Neural cell (in vitro differentiated cells): ENCODE results near the gene SPRR1B. TPM values are rescaled to one million over a fixed set of nuclear protein-coding genes. Genes with fewer than 3 reads are reported as not detected.

Source experiments
- H2AFZ ChIP-seq: fragments of 200-600, 300-800 bp; sonication (generic), shearing (Covaris generic); 2 replicates; pipeline ENCODE4 v1.6.0; 2014; ENCODE audit warnings: low read depth, mild to moderate bottlenecking, antibody characterized with exemption, low read length, moderate library complexity
- H3F3A ChIP-seq: fragments of 200-600 bp; shearing (Covaris generic); 2 replicates; pipeline ENCODE4 v1.6.1; 2016; ENCODE audit warnings: mild to moderate bottlenecking, moderate library complexity, mixed read lengths, antibody characterized with exemption, low read length; ENCODE audit not compliant: insufficient read depth, poor library complexity, severe bottlenecking
- H3K27ac ChIP-seq: fragments of 200-600, 300-800 bp; sonication (generic), shearing (Covaris generic); 2 replicates; pipeline ENCODE4 v1.5.1; 2014; ENCODE audit warnings: mild to moderate bottlenecking, low read length, moderate library complexity
- H3K27me3 ChIP-seq: fragments of 300-800, 200-600 bp; sonication (generic), shearing (Covaris generic); 2 replicates; pipeline ENCODE4 v1.6.0; 2014; ENCODE audit warnings: mild to moderate bottlenecking, low read depth, low read length, moderate library complexity; ENCODE audit not compliant: insufficient read depth
- H3K36me3 ChIP-seq: fragments of 300-800, 200-600 bp; sonication (generic), shearing (Covaris generic); 2 replicates; pipeline ENCODE4 v1.5.1; 2014; ENCODE audit warnings: mild to moderate bottlenecking, antibody characterized with exemption, low read length, moderate library complexity; ENCODE audit not compliant: insufficient read depth
- H3K4me2 ChIP-seq: fragments of 300-800, 200-600 bp; sonication (generic), shearing (Covaris generic); 2 replicates; pipeline ENCODE4 v1.6.0; 2014; ENCODE audit warnings: mild to moderate bottlenecking, low read length
- H3K4me3 ChIP-seq: fragments of 300-800, 200-600 bp; sonication (generic), shearing (Covaris generic); 2 replicates; pipeline ENCODE4 v1.5.1; 2014; ENCODE audit warnings: mild to moderate bottlenecking, low read length, moderate library complexity
- H3K79me2 ChIP-seq: fragments of 200-600 bp; shearing (Covaris generic); replicated peaks from 2 replicates; pipeline ENCODE4 v1.6.0; 2014; ENCODE audit warnings: mild to moderate bottlenecking, low read length, moderate library complexity; ENCODE audit not compliant: insufficient read depth
- H3K9ac ChIP-seq: fragments of 300-800, 200-600 bp; sonication (generic), shearing (Covaris generic); 2 replicates; pipeline ENCODE4 v1.6.1; 2016; ENCODE audit warnings: mild to moderate bottlenecking, low read length, mixed read lengths
- H3K9me2 ChIP-seq: fragments of 200-600 bp; shearing (Covaris generic); 2 replicates; pipeline ENCODE4 v1.6.1; 2016; ENCODE audit warnings: mild to moderate bottlenecking, low read length, mixed read lengths; ENCODE audit not compliant: insufficient read depth
- H3K9me3 ChIP-seq: fragments of 200-600, 300-800 bp; sonication (generic), shearing (Covaris generic); 2 replicates; pipeline ENCODE4 v1.6.1; 2016; ENCODE audit warnings: mild to moderate bottlenecking, mixed run types, low read length, moderate library complexity, mixed read lengths
- H4K20me1 ChIP-seq: fragments of 200-600 bp; shearing (Covaris generic); 2 replicates; pipeline ENCODE4 v1.6.1; 2016; ENCODE audit warnings: mild to moderate bottlenecking, mixed run types; ENCODE audit not compliant: insufficient read depth
- EP300 ChIP-seq: fragments of 450-650 bp; conservative IDR thresholded peaks from 2 replicates; pipeline ENCODE4 v1.6.1; 2014; ENCODE audit warnings: antibody characterized with exemption, mild to moderate bottlenecking, moderate library complexity; ENCODE audit not compliant: poor library complexity, severe bottlenecking
- EZH2 ChIP-seq: fragments of 200-600, 300-800 bp; shearing (Covaris generic), sonication (generic); IDR thresholded peaks from 2 replicates; pipeline ENCODE4 v1.6.1; 2014; ENCODE audit warnings: antibody characterized with exemption, low read length, borderline replicate concordance, mild to moderate bottlenecking; ENCODE audit not compliant: insufficient read depth, poor library complexity, severe bottlenecking
- MXI1 ChIP-seq: fragments of 450-650 bp; conservative IDR thresholded peaks from 2 replicates; pipeline ENCODE4 v1.6.1; 2014; ENCODE audit warnings: antibody characterized with exemption, mild to moderate bottlenecking; ENCODE audit not compliant: poor library complexity, severe bottlenecking
- POLR2AphosphoS5 ChIP-seq: IDR thresholded peaks from 2 replicates; pipeline ENCODE4 v1.6.1; 2012
- RAD21 ChIP-seq: fragments of 450-650 bp; conservative IDR thresholded peaks from 2 replicates; pipeline ENCODE4 v1.6.1; 2014; ENCODE audit warnings: antibody characterized with exemption, mild to moderate bottlenecking, moderate library complexity
- SMC3 ChIP-seq: fragments of 450-650 bp; conservative IDR thresholded peaks from 2 replicates; pipeline ENCODE4 v1.6.1; 2014; ENCODE audit warnings: antibody characterized with exemption, mild to moderate bottlenecking, moderate library complexity; ENCODE audit not compliant: poor library complexity
- TAF1 ChIP-seq: IDR thresholded peaks from 2 replicates; pipeline ENCODE4 v1.6.1; 2012; ENCODE audit warnings: low read depth
- polyA plus RNA-seq: library from polyadenylated mRNA; depleted of rRNA; stranded (reverse); fragments of >200 nt; gene quantifications from 2 replicates; pipeline ENCODE4 v1.2.3, GENCODE V29; 2014
- TF ChIP-seq, protein P1 (sequence below): fragments of 450-650 bp; IDR thresholded peaks from 2 replicates; pipeline ENCODE4 v1.5.1; 2014; ENCODE audit warnings: antibody characterized with exemption, mild to moderate bottlenecking, moderate library complexity; ENCODE audit not compliant: poor library complexity, severe bottlenecking
- TF ChIP-seq, protein P2 (sequence below): IDR thresholded peaks from 2 replicates; pipeline ENCODE4 v1.6.1; 2012; ENCODE audit warnings: borderline replicate concordance

Gene SPRR1B
- polyA plus RNA-seq, 1 donor from 2014 or later = not detected

DNA sequence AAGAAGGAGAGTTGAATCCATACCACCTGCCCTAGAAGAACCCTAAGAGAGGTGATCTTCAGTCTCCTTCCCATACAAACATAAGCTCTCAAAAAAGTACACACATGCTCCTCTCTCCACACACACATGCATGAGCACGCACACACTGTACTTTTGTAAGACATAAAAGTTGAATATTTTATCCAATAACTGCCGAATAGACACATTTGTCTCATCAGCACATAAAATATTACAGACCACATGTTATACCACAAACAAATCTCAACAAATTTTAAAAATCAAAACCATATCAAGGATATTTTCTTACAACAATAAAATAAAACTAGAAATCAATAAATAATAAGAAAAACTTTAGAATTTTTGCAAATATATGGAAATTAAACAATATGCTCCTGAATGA lies 44.4 kb upstream of the SPRR1B start:
- Histone ChIP-seq H3K9me3 (no peaks in the 10 kb centered on the region), H3K36me3 (no peaks in the 10 kb centered on the region), H3K27ac (no peak overlapping the region), H3K79me2 (no peaks in the 10 kb centered on the region), H3K27me3 (no peaks in the 10 kb centered on the region), H3K4me3 (no peak overlapping the region), H3F3A (no peaks in the 10 kb centered on the region), H4K20me1 (no peaks in the 10 kb centered on the region), H3K9me2 (no peaks in the 10 kb centered on the region), H3K4me2 (no peak overlapping the region), H3K9ac (no peak overlapping the region), H2AFZ (no peak overlapping the region)
- no peak for TF ChIP-seq TAF1
- TF ChIP-seq RAD21 = no peak
- TF ChIP-seq POLR2AphosphoS5 = no peak
- TF ChIP-seq, protein P1, sequence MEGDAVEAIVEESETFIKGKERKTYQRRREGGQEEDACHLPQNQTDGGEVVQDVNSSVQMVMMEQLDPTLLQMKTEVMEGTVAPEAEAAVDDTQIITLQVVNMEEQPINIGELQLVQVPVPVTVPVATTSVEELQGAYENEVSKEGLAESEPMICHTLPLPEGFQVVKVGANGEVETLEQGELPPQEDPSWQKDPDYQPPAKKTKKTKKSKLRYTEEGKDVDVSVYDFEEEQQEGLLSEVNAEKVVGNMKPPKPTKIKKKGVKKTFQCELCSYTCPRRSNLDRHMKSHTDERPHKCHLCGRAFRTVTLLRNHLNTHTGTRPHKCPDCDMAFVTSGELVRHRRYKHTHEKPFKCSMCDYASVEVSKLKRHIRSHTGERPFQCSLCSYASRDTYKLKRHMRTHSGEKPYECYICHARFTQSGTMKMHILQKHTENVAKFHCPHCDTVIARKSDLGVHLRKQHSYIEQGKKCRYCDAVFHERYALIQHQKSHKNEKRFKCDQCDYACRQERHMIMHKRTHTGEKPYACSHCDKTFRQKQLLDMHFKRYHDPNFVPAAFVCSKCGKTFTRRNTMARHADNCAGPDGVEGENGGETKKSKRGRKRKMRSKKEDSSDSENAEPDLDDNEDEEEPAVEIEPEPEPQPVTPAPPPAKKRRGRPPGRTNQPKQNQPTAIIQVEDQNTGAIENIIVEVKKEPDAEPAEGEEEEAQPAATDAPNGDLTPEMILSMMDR = no peak
- no peak for TF ChIP-seq EP300
- no peak for TF ChIP-seq MXI1
- TF ChIP-seq EZH2 = no peak
- TF ChIP-seq SMC3 = no peak
- TF ChIP-seq, protein P2, sequence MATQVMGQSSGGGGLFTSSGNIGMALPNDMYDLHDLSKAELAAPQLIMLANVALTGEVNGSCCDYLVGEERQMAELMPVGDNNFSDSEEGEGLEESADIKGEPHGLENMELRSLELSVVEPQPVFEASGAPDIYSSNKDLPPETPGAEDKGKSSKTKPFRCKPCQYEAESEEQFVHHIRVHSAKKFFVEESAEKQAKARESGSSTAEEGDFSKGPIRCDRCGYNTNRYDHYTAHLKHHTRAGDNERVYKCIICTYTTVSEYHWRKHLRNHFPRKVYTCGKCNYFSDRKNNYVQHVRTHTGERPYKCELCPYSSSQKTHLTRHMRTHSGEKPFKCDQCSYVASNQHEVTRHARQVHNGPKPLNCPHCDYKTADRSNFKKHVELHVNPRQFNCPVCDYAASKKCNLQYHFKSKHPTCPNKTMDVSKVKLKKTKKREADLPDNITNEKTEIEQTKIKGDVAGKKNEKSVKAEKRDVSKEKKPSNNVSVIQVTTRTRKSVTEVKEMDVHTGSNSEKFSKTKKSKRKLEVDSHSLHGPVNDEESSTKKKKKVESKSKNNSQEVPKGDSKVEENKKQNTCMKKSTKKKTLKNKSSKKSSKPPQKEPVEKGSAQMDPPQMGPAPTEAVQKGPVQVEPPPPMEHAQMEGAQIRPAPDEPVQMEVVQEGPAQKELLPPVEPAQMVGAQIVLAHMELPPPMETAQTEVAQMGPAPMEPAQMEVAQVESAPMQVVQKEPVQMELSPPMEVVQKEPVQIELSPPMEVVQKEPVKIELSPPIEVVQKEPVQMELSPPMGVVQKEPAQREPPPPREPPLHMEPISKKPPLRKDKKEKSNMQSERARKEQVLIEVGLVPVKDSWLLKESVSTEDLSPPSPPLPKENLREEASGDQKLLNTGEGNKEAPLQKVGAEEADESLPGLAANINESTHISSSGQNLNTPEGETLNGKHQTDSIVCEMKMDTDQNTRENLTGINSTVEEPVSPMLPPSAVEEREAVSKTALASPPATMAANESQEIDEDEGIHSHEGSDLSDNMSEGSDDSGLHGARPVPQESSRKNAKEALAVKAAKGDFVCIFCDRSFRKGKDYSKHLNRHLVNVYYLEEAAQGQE = no peak

DNA sequence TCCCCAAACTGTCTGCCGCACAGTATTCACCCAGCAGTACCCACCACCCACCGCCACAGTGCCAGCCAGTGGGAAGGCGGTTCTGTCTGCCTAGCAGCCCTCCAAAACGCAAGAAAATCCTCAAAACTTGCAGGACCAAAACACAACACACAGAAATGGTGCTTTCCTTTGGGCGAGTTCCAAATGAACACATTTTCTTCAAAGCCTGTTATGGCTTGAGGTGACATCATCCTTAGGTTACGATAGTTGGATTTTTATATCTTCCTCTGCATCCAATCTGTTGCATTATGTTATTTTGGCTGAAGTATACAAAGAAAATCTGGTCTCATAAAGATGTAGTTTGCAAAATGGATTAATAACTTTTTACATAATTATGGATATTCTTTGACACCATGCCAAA lies 37.8 kb upstream of the SPRR1B start:
- H3F3A ChIP-seq = no peaks in the 10 kb centered on the region
- H3K79me2 ChIP-seq = no peaks in the 10 kb centered on the region
- TF ChIP-seq SMC3 = no peak
- no peak for TF ChIP-seq POLR2AphosphoS5
- no peak for TF ChIP-seq EP300
- TF ChIP-seq EZH2 = no peak
- TF ChIP-seq, protein P1 = no peak
- no peak for TF ChIP-seq RAD21
- TF ChIP-seq MXI1 = no peak
- no peak for TF ChIP-seq TAF1
- TF ChIP-seq, protein P2 = no peak
- no peak overlapping the region for H2AFZ ChIP-seq
- H3K27ac ChIP-seq = no peak overlapping the region
- H4K20me1 ChIP-seq = no peaks in the 10 kb centered on the region
- H3K4me2 ChIP-seq = no peak overlapping the region
- no peaks in the 10 kb centered on the region for H3K36me3 ChIP-seq
- H3K9me2 ChIP-seq = no peaks in the 10 kb centered on the region
- H3K27me3 ChIP-seq = no peaks in the 10 kb centered on the region
- H3K9ac ChIP-seq = no peak overlapping the region
- H3K9me3 ChIP-seq = no peaks in the 10 kb centered on the region
- H3K4me3 ChIP-seq = no peak overlapping the region
